Measurements from ENCODE around the gene PHACTR4.

Gene PHACTR4

GRCh38 chr1:28506907-28507246 lies 137.3 kb downstream of the PHACTR4 start:
- TF ChIP-seq CTCF (conservative IDR thresholded peaks at IDR 0.05; ENCODE audit: control insufficient read depth, insufficient read depth, low read depth, low read length) = no peak
- peak; percentile 10 for DNase-seq (ENCODE audit: low read depth)
- peak overlapping the region; percentile 66 for H3K4me3 ChIP-seq (ENCODE audit: control insufficient read depth, low read depth, low read length)

GRCh38 chr1:28507247-28507645 lies 137.7 kb downstream of the PHACTR4 start:
- peak overlapping the region; percentile 66 for H3K4me3 ChIP-seq (ENCODE audit: control insufficient read depth, low read depth, low read length)
- no peak for TF ChIP-seq CTCF (conservative IDR thresholded peaks at IDR 0.05; ENCODE audit: control insufficient read depth, insufficient read depth, low read depth, low read length)
- DNase-seq (ENCODE audit: low read depth) = peak; percentile 11

GRCh38 chr1:28507646-28508434 lies 138.3 kb downstream of the PHACTR4 start:
- no peak for TF ChIP-seq CTCF (conservative IDR thresholded peaks at IDR 0.05; ENCODE audit: control insufficient read depth, insufficient read depth, low read depth, low read length)
- peak overlapping the region; percentile 66 for H3K4me3 ChIP-seq (ENCODE audit: control insufficient read depth, low read depth, low read length)
- DNase-seq (ENCODE audit: low read depth) = peak; percentile 12

GRCh38 chr1:28508435-28508754 lies 138.9 kb downstream of the PHACTR4 start:
- peak overlapping the region; percentile 66 for H3K4me3 ChIP-seq (ENCODE audit: control insufficient read depth, low read depth, low read length)
- DNase-seq (ENCODE audit: low read depth) = peak; percentile 21
- TF ChIP-seq CTCF (conservative IDR thresholded peaks at IDR 0.05; ENCODE audit: control insufficient read depth, insufficient read depth, low read depth, low read length) = no peak

- peak; percentile 48 for DNase-seq (ENCODE audit: low read depth)
- TF ChIP-seq CTCF (conservative IDR thresholded peaks at IDR 0.05; ENCODE audit: control insufficient read depth, insufficient read depth, low read depth, low read length) = no peak
- peak overlapping the region; percentile 66 for H3K4me3 ChIP-seq (ENCODE audit: control insufficient read depth, low read depth, low read length)
Measured at GRCh38 chr1:28509705-28510272, 140.2 kb downstream of the PHACTR4 start.

GRCh38 chr1:28510273-28510969 lies 140.9 kb downstream of the PHACTR4 start:
- peak overlapping the region; percentile 66 for H3K4me3 ChIP-seq (ENCODE audit: control insufficient read depth, low read depth, low read length)
- peak; percentile 61 for DNase-seq (ENCODE audit: low read depth)
- TF ChIP-seq CTCF (conservative IDR thresholded peaks at IDR 0.05; ENCODE audit: control insufficient read depth, insufficient read depth, low read depth, low read length) = no peak
